Measurements from ENCODE around the gene TNNT3. TPM values are rescaled to one million over a fixed set of nuclear protein-coding genes. Genes with fewer than 3 reads are reported as not detected.
A peak's percentile ranks its signal among the peaks of the same experiment; 100 is the strongest.

Gene TNNT3
- total and polyA plus RNA-seq, 2 donors from 2014 or later: 0.60 TPM; not detected in 1

DNA sequence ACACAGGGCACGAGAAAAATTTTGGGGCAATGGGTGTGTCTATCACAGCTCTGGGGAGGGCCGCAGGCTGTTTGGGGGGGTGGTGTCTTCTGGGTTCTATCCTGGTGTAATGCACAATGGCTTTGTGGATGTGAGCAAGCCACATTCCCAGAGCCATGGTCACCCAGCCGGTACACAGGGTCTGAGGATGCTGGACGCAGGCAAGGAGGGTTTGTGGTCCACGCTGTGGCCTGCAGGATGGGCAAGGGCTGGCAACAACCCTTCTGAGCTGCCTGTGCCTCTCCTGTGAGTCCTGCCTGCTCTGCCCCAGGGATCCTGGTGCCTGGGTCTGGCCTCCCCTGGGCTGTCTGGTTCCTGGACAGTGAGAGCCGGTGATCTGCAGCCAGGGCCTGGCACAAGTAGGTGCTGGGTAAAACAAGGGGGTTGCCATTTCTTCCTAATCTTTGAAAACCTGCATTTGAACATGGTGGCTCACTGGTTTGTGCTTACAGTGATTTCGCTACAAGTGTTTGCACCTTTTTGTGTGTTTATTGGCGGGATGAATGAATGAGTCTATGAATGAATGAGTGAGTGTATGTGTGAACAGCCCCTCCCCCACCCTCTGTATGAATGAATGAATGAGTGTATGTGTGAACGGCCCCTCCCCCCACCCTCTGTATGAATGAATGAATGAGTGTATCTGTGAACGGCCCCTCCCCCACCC is 23.2 kb downstream of the TNNT3 start:
- intact Hi-C loops (cut with DNase I): no loop called here
- Histone ChIP-seq H3K9me3 (ENCODE audit: control insufficient read depth in 2 of 3, insufficient read depth in 1 of 3, low read length in 3 of 3) (no peaks in the 10 kb centered on the region), H3K9ac (ENCODE audit: low read length in 3 of 3) (no peak overlapping the region), H3K4me3 (ENCODE audit: low read length in 3 of 3) (no peak overlapping the region), H3K27me3 (ENCODE audit: control insufficient read depth, insufficient read depth, low read length) (no peaks in the 10 kb centered on the region), H3K27ac (ENCODE audit: low read depth in 2 of 2, low read length in 2 of 2) (no peak overlapping the region), H3K4me1 (ENCODE audit: control insufficient read depth in 2 of 3, insufficient read depth in 2 of 3, low read depth in 1 of 3, low read length in 3 of 3) (no peaks in the 10 kb centered on the region), H3K36me3 (ENCODE audit: control insufficient read depth in 2 of 3, insufficient read depth in 3 of 3, low read length in 3 of 3) (no peaks in the 10 kb centered on the region)
- FAIRE-seq (no peak), DNase-seq (peak in 1 of 5 donors; percentile 56)
- TF ChIP-seq, protein P1, sequence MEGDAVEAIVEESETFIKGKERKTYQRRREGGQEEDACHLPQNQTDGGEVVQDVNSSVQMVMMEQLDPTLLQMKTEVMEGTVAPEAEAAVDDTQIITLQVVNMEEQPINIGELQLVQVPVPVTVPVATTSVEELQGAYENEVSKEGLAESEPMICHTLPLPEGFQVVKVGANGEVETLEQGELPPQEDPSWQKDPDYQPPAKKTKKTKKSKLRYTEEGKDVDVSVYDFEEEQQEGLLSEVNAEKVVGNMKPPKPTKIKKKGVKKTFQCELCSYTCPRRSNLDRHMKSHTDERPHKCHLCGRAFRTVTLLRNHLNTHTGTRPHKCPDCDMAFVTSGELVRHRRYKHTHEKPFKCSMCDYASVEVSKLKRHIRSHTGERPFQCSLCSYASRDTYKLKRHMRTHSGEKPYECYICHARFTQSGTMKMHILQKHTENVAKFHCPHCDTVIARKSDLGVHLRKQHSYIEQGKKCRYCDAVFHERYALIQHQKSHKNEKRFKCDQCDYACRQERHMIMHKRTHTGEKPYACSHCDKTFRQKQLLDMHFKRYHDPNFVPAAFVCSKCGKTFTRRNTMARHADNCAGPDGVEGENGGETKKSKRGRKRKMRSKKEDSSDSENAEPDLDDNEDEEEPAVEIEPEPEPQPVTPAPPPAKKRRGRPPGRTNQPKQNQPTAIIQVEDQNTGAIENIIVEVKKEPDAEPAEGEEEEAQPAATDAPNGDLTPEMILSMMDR (IDR thresholded peaks at IDR 0.05; ENCODE audit: borderline replicate concordance, extremely low read depth, insufficient read depth): no peak

DNA sequence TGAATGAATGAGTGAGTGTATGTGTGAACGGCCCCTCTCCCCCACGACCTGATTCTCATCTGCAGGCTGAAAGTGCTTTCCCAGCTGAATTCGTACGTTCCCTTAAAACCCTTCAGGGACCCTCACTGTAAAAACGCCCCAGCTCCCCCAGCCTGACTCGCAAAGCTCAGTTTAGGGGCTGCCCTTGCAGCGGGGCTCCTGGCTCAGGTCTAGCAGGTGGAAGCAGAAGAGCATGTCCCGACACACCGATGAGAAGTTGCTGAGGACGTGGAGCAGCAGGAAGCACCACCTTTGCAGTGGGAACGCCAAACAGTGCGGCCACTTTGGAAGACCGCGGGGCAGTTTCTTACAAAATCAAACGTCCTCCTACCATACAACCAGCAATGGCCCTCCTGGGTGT is 24.1 kb downstream of the TNNT3 start:
- peak in 1 of 5 donors; percentile 32 for DNase-seq
- Histone ChIP-seq H3K27me3 (ENCODE audit: control insufficient read depth, insufficient read depth, low read length) (no peaks in the 10 kb centered on the region), H3K36me3 (ENCODE audit: control insufficient read depth in 2 of 3, insufficient read depth in 3 of 3, low read length in 3 of 3) (no peaks in the 10 kb centered on the region), H3K27ac (ENCODE audit: low read depth in 2 of 2, low read length in 2 of 2) (no peak overlapping the region), H3K9ac (ENCODE audit: low read length in 3 of 3) (no peak overlapping the region), H3K4me3 (ENCODE audit: low read length in 3 of 3) (no peak overlapping the region), H3K4me1 (ENCODE audit: control insufficient read depth in 2 of 3, insufficient read depth in 2 of 3, low read depth in 1 of 3, low read length in 3 of 3) (no peaks in the 10 kb centered on the region), H3K9me3 (ENCODE audit: control insufficient read depth in 2 of 3, insufficient read depth in 1 of 3, low read length in 3 of 3) (no peaks in the 10 kb centered on the region)
- intact Hi-C loops (cut with DNase I): no loop called here
- no peak for FAIRE-seq
- TF ChIP-seq, protein P1 (IDR thresholded peaks at IDR 0.05; ENCODE audit: borderline replicate concordance, extremely low read depth, insufficient read depth): no peak

DNA sequence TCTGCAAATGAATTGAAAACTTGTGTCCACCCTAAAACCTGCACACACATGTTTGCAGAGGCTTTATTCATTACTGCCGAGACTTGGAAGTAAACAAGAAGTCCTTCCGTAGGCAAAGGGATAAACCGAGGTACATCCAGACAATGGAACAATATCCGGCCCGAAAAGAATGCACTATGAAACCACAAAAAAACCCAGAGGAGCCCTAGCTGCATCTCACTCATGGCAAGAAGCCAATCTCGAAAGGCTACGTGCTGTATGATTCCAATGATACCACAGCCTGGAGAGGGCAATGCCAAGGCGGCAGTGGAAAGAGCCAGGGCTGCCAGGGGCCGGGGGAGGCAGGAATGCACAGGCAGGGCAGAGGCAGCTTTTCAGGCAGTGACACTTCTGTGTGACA is 24.5 kb downstream of the TNNT3 start:
- H3K27ac ChIP-seq (ENCODE audit: low read depth in 2 of 2, low read length in 2 of 2): no peak overlapping the region
- H3K4me3 ChIP-seq (ENCODE audit: low read length in 3 of 3): no peak overlapping the region
- TF ChIP-seq, protein P1 (IDR thresholded peaks at IDR 0.05; ENCODE audit: borderline replicate concordance, extremely low read depth, insufficient read depth): no peak
- H3K27me3 ChIP-seq (ENCODE audit: control insufficient read depth, insufficient read depth, low read length): no peaks in the 10 kb centered on the region
- no peak overlapping the region for H3K9ac ChIP-seq (ENCODE audit: low read length in 3 of 3)
- no peaks in the 10 kb centered on the region for H3K36me3 ChIP-seq (ENCODE audit: control insufficient read depth in 2 of 3, insufficient read depth in 3 of 3, low read length in 3 of 3)
- intact Hi-C loops (cut with DNase I): no loop called here
- H3K4me1 ChIP-seq (ENCODE audit: control insufficient read depth in 2 of 3, insufficient read depth in 2 of 3, low read depth in 1 of 3, low read length in 3 of 3): no peaks in the 10 kb centered on the region
- H3K9me3 ChIP-seq (ENCODE audit: control insufficient read depth in 2 of 3, insufficient read depth in 1 of 3, low read length in 3 of 3): no peaks in the 10 kb centered on the region
- FAIRE-seq (no peak), DNase-seq (peak in 1 of 5 donors; percentile 38)

All from kidney (tissue), 14 donors.